Spleen (tissue), 11 donors: ENCODE measurements around the gene SOX8. TPM values are rescaled to one million over a fixed set of nuclear protein-coding genes. Genes with fewer than 3 reads are reported as not detected.

Experiments used
- DNase-seq: peaks from one replicate; pipeline ENCODE4 v3.0.0-alpha.2; 2020
- H3K27ac ChIP-seq, 8 donors: fragments of 200-600 bp; sonication (generic) in 7 of 8; 1 replicate in 4 of 8; 2 replicates in 4 of 8; pipeline versions ENCODE4 v1.5.0 to v1.8.0; 2016 to 2021; ENCODE audit warnings: inconsistent platforms in 4 of 8, mild to moderate bottlenecking in 4 of 8, moderate library complexity in 1 of 8
- H3K27me3 ChIP-seq, 7 donors: fragments of 200-600 bp; sonication (generic) in 6 of 7; replicated peaks in 1 of 7; 1 replicate in 4 of 7; 2 replicates in 3 of 7; pipeline versions ENCODE4 v1.5.0 to v1.8.0; 2016 to 2021; ENCODE audit warnings: inconsistent platforms in 3 of 7, mild to moderate bottlenecking in 1 of 7
- H3K36me3 ChIP-seq, 6 donors: fragments of 200-600 bp; sonication (generic) in 5 of 6; 1 replicate in 4 of 6; 2 replicates in 2 of 6; pipeline versions ENCODE4 v1.5.0 to v1.8.0; 2016 to 2021; ENCODE audit warnings: inconsistent platforms in 2 of 6
- H3K4me1 ChIP-seq, 6 donors: fragments of 200-600 bp; sonication (generic) in 5 of 6; 1 replicate in 3 of 6; 2 replicates in 3 of 6; pipeline versions ENCODE4 v1.5.0 to v1.8.0; 2016 to 2021; ENCODE audit warnings: inconsistent platforms in 3 of 6
- H3K4me3 ChIP-seq, 8 donors: fragments of 200-600 bp; sonication (generic) in 7 of 8; 1 replicate in 4 of 8; 2 replicates in 4 of 8; pipeline versions ENCODE4 v1.5.0 to v1.8.0; 2016 to 2021; ENCODE audit warnings: inconsistent platforms in 4 of 8, mild to moderate bottlenecking in 4 of 8, moderate library complexity in 2 of 8
- H3K9me3 ChIP-seq, 8 donors: fragments of 200-600 bp; sonication (generic) in 7 of 8; 1 replicate in 4 of 8; 2 replicates in 4 of 8; pipeline versions ENCODE4 v1.5.0 to v1.8.0; 2016 to 2021; ENCODE audit warnings: inconsistent platforms in 4 of 8
- POLR2A ChIP-seq, 3 donors: fragments of 450-650 bp; IDR thresholded peaks; one replicate each; pipeline ENCODE4 v1.5.1; 2017; ENCODE audit warnings: antibody characterized with exemption in 3 of 3, mild to moderate bottlenecking in 1 of 3
- POLR2AphosphoS5 ChIP-seq, 3 donors: sonication (generic); formaldehyde crosslinking; IDR thresholded peaks; one replicate each; pipeline ENCODE4 v1.5.1; 2017; ENCODE audit warnings: antibody characterized with exemption in 3 of 3
- WGBS, 5 donors: extraction: QIAGEN DNeasy Blood & Tissue Kit in 3 of 5; methylation state at CpG; one replicate each; pipeline versions ENCODE4 v1.1.5 to v1.1.7; 2013 to 2018; 5-methylcytosine and 5-hydroxymethylcytosine counted together
- intact Hi-C: fragments of 100-400 bp; cut with DNase I; formaldehyde crosslinking; loops from one replicate; pipeline ENCODE4 v1.15.0; 2023; ENCODE audit warnings: low total_unique reads
- polyA plus RNA-seq, 3 donors: library from polyadenylated mRNA; stranded (reverse); fragments of 200-250 nt; gene quantifications; one replicate each; pipeline ENCODE4 v1.2.1, GENCODE V29; 2013
- total RNA-seq, 7 donors: library from RNA; depleted of rRNA in 3 of 7; stranded (reverse); fragments of >200 nt in 3 of 7; fragmentation: NEBNext Ultra II Directional in 4 of 7; extraction: Animal tissue kit (Norgen Biotek cat#: 25700) in 4 of 7; gene quantifications; one replicate each; pipeline versions ENCODE4 v1.1.0 to v1.2.1, GENCODE V29; 2016 to 2021
- TF ChIP-seq, protein P1 (sequence below), 11 experiments: fragments of 200-600 bp in 7 of 11; fragments of 450-650 bp in 4 of 11; sonication (generic) in 4 of 11; IDR thresholded peaks in 8 of 11; conservative IDR thresholded peaks in 3 of 11; 1 replicate in 7 of 11; 2 replicates in 4 of 11; pipeline versions ENCODE4 v1.4.0 to v1.8.0; 2016 to 2021; ENCODE audit warnings: antibody characterized with exemption in 11 of 11, inconsistent platforms in 4 of 11, mild to moderate bottlenecking in 1 of 11
- donor health status: healthy with polysubstance abuse.
- donor health status: DM: no; HTN: no; CAD: no; lungs with moderate emphysema.
- donor health status: DM: no; HTN: no; CAD: no.
- donor health status: Bipolar disorder and iron deficiency.
- donor health status: healthy.
- donor health status: DM: no; HTN: no; CAD: no.
- donor health status: DM: yes; HTN: yes; CAD: no.

Gene SOX8
- total and polyA plus RNA-seq, 10 donors: 0.60 to 3.7 (median 1.7) TPM

DNA sequence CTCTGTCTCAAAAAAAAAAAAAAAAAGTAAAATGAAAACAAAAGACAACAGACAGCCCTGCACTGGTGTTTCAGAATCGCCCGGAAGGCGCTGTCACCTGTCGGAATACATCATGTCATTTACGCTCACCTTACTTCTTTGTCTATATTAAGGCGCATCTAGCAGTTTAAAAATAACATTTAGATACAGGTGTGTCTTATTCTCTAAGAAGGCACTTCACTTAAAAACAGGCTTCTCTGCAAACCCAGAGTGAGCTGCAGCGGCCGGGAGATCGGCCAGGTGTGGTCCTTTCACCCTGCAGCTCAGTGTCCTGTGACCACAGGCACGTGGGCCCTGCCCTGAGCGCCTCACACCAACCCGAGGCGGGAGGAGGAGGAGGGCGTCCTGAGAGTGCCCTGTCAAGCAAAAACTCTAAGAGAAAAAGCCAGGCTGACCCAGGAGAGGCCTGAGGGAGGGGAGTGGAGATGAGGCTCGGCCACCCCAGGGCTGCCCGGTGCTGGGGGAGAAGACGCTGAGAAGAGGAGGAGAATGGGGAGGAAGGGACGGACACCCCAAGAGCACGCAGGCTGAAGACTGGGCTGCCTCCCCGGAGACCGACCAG is 7.5 kb upstream of the SOX8 start:
- Histone ChIP-seq H3K4me1 (peaks cover 10 to 73% (median 48%) of the 10 kb centered on the region in 6 donors), H3K9me3 (no peaks in the 10 kb centered on the region), H3K4me3 (no peak overlapping the region), H3K27me3 (peaks cover 0 to 21% (median 3%) of the 10 kb centered on the region in 7 donors), H3K36me3 (no peaks in the 10 kb centered on the region), H3K27ac (no peak overlapping the region)
- TF ChIP-seq, protein P1, sequence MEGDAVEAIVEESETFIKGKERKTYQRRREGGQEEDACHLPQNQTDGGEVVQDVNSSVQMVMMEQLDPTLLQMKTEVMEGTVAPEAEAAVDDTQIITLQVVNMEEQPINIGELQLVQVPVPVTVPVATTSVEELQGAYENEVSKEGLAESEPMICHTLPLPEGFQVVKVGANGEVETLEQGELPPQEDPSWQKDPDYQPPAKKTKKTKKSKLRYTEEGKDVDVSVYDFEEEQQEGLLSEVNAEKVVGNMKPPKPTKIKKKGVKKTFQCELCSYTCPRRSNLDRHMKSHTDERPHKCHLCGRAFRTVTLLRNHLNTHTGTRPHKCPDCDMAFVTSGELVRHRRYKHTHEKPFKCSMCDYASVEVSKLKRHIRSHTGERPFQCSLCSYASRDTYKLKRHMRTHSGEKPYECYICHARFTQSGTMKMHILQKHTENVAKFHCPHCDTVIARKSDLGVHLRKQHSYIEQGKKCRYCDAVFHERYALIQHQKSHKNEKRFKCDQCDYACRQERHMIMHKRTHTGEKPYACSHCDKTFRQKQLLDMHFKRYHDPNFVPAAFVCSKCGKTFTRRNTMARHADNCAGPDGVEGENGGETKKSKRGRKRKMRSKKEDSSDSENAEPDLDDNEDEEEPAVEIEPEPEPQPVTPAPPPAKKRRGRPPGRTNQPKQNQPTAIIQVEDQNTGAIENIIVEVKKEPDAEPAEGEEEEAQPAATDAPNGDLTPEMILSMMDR (IDR thresholded peaks at IDR 0.05 in 8 of 11, conservative IDR thresholded peaks at IDR 0.05 in 3 of 11): no peak
- TF ChIP-seq POLR2AphosphoS5 (IDR thresholded peaks at IDR 0.05) (no peak), POLR2A (IDR thresholded peaks at IDR 0.05) (no peak)
- no peak for DNase-seq
- WGBS, 5 donors: 76 to 85% (median 82%) methylated on average over 19 to 21 of the region's 21 CpGs
- intact Hi-C loops: loop anchor here (10.0 kb wide), 1 partner anchor 159 kb away; no protein-coding TSS in a partner anchor

DNA sequence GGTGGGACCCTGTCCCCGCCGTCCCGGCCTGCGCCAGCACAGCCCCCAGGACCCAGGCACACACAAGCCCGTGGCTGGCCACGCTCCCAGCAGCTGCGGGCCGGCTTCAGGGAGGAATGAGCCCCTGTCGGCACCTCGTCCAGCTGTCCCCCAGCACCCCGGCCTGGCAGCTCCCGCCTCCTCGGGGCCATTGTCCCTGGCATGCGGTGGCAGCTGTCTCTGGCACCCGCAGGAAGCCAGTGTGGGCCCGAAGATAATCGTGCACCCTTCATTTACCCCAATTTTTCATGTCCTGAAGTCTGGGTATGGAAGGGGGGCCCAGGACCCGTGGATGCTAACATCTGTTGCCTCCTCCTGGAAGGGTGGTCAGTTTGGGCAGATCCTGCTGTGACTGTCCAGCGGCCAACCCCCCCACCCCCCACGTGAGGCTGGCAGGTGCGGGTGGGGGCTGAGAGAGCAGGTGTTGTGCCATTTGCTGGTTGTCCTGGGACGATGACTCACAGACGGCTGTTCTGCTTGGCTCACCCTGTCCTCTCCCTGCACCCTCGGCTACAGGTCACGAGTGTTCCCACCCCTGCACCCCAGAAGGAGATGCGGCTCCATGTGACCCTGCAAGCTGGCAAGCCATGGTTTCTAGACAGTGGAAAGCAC is 6.8 kb upstream of the SOX8 start:
- no peaks in the 10 kb centered on the region for H3K36me3 ChIP-seq
- TF ChIP-seq POLR2AphosphoS5 (IDR thresholded peaks at IDR 0.05) (no peak), POLR2A (IDR thresholded peaks at IDR 0.05) (no peak)
- TF ChIP-seq, protein P1 (IDR thresholded peaks at IDR 0.05 in 8 of 11, conservative IDR thresholded peaks at IDR 0.05 in 3 of 11): no peak
- intact Hi-C loops: loop anchor here (10.0 kb wide), 1 partner anchor 160 kb away; no protein-coding TSS in a partner anchor
- H3K27me3 ChIP-seq: peaks cover 0 to 28% (median 6%) of the 10 kb centered on the region in 7 donors
- H3K4me3 ChIP-seq: no peak overlapping the region
- no peak for DNase-seq
- no peaks in the 10 kb centered on the region for H3K9me3 ChIP-seq
- H3K27ac ChIP-seq: no peak overlapping the region
- WGBS, 5 donors: 79 to 87% (median 85%) methylated on average over 20 to 26 of the region's 26 CpGs
- peaks cover 7 to 71% (median 44%) of the 10 kb centered on the region in 6 donors for H3K4me1 ChIP-seq

DNA sequence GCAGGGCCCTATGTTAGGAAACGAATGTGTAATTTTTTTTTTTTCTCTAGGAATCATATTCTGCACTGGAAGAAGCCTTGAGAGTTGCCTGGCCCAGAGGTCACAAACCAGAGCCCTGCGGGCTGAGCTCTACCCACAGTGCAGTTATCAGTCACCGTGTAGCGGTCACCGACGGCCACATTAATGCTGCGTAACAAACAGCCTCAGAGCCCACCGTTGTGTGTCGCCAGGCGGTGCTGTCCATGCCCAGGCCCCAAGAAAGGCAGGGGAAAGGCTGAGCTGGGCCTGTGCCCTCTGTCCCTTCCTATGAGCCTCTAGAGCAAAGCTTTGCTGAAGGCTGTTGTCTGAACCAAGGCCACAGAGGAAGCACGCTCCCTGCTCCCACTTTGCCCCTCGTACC is 6.3 kb upstream of the SOX8 start:
- Histone ChIP-seq H3K4me3 (no peak overlapping the region), H3K9me3 (no peaks in the 10 kb centered on the region), H3K27ac (no peak overlapping the region), H3K4me1 (peaks cover 7 to 71% (median 44%) of the 10 kb centered on the region in 6 donors), H3K27me3 (peaks cover 0 to 33% (median 12%) of the 10 kb centered on the region in 7 donors), H3K36me3 (no peaks in the 10 kb centered on the region)
- TF ChIP-seq POLR2A (IDR thresholded peaks at IDR 0.05) (no peak), POLR2AphosphoS5 (IDR thresholded peaks at IDR 0.05) (no peak)
- TF ChIP-seq, protein P1 (IDR thresholded peaks at IDR 0.05 in 8 of 11, conservative IDR thresholded peaks at IDR 0.05 in 3 of 11): no peak
- 87 to 97% (median 90%) methylated on average over 10 to 12 of the region's 12 CpGs for WGBS, 5 donors
- no peak for DNase-seq
- intact Hi-C loops: loop anchor here (10.0 kb wide), 1 partner anchor 160 kb away; no protein-coding TSS in a partner anchor

DNA sequence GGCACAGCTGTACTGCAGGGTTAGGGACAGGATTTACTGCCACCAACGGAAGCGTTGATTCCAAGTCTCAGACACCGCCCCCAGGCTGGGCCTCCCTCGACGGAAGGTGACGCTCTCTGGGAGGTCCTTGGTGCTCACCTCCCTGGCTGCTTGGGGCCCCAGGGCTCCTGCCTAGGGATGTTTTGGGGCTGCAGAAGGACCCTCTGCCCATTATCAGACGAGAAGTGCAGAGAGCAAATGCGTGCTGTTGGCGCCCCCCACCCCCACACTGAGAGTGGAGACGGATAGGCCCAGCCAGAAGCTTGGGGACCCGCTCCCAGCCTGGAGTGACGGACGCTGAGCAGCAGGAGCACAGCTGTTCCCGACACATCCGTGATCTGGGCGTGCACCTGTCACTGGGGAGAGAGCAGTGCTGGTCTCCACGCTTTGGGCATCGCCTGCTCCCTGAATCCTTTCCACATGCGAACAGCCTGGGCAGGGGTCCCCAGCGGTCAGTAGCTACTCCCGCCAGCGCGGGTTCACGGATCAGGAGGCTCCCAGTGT is 5.1 kb upstream of the SOX8 start:
- Histone ChIP-seq H3K27me3 (peaks cover 0 to 45% (median 18%) of the 10 kb centered on the region in 7 donors), H3K4me1 (peaks cover 9 to 74% (median 46%) of the 10 kb centered on the region in 6 donors), H3K36me3 (no peaks in the 10 kb centered on the region), H3K9me3 (no peaks in the 10 kb centered on the region), H3K4me3 (no peak overlapping the region), H3K27ac (peak overlapping the region in 5 of 8 donors; percentile 44 to 74 (median 60))
- 52 to 78% (median 65%) methylated on average over 12 to 24 of the region's 24 CpGs for WGBS, 5 donors
- no peak for TF ChIP-seq POLR2A (IDR thresholded peaks at IDR 0.05)
- peak in 1 of 3 donors; percentile 15 for TF ChIP-seq POLR2AphosphoS5 (IDR thresholded peaks at IDR 0.05)
- TF ChIP-seq, protein P1 (IDR thresholded peaks at IDR 0.05 in 8 of 11, conservative IDR thresholded peaks at IDR 0.05 in 3 of 11): no peak
- intact Hi-C loops: loop anchor here (10.0 kb wide), 1 partner anchor 162 kb away; no protein-coding TSS in a partner anchor
- DNase-seq: no peak
